ENCODE measurements around the gene INKA2. TPM values are rescaled to one million over a fixed set of nuclear protein-coding genes. Genes with fewer than 3 reads are reported as not detected.

The INKA2 gene
- total and polyA plus RNA-seq, 2 of the 4 experiments (the other 2 are of a cell fraction) = 2.2 to 2.6 TPM

- 0% methylated on average over 26 of the region's 67 CpGs; no CpG with 5 or more reads in 1 of the 2 experiments for WGBS, 2 experiments (ENCODE audit: extremely low coverage in 2 of 2, insufficient read length in 1 of 2)
- H3K27ac ChIP-seq (ENCODE audit: insufficient read depth, low read length) = peak within 1 kb of the TSS; percentile 94
- intact Hi-C loops (cut with micrococcal nuclease) = loop anchor here (1.0 to 5.0 kb wide), 3 partner anchors 40 to 528 kb away; partner anchors contain the start of gene CHI3L2
- peak within 1 kb of the TSS; percentile 51 to 96 for H4K8ac ChIP-seq (ENCODE audit: low read depth in 2 of 2, low read length in 2 of 2)
- peak within 1 kb of the TSS; percentile 85 for H3K4me3 ChIP-seq (ENCODE audit: insufficient read depth, low read depth, low read length)
- no peaks in the 10 kb centered on the region for H3K9me3 ChIP-seq (ENCODE audit: control insufficient read depth, insufficient read depth, low read length)
- H2BK120ac ChIP-seq (ENCODE audit: low read depth, low read length) = peak within 1 kb of the TSS; percentile 92
- H4K20me1 ChIP-seq (ENCODE audit: insufficient read depth, low read length) = no peaks in the 10 kb centered on the region
- no peaks in the 10 kb centered on the region for H3K27me3 ChIP-seq (ENCODE audit: control insufficient read depth, insufficient read depth, low read length)
- H2AFZ ChIP-seq (replicated peaks; ENCODE audit: low read length, poor library complexity) = peak within 1 kb of the TSS; percentile 99
- H3K14ac ChIP-seq (replicated peaks; ENCODE audit: low read depth, low read length) = peak within 1 kb of the TSS; percentile 96
- CTCF ChIA-PET = interaction anchor here (0.6 to 3.5 kb wide), 10 partner anchors 8 to 274 kb away, joined by 3 to 17 read pairs (median 4); no protein-coding TSS in a partner anchor
- in situ Hi-C loops (cut with MboI; ENCODE audit: low sequenced_read_pairs) = no loop called here
- peak within 1 kb of the TSS; percentile 95 for H3K9ac ChIP-seq (ENCODE audit: low read depth, low read length)
- peaks cover 4% of the 10 kb centered on the region; the same call in 1 of the 2 replicates for H3K9me1 ChIP-seq (ENCODE audit: insufficient read depth, low read length)
- H2BK5ac ChIP-seq (ENCODE audit: low read depth, low read length, poor library complexity, severe bottlenecking) = peak within 1 kb of the TSS; percentile 96
- peak within 1 kb of the TSS; percentile 97 for H3K23ac ChIP-seq (ENCODE audit: low read depth, low read length)
- H3K36me3 ChIP-seq (ENCODE audit: control insufficient read depth, insufficient read depth, low read length) = no peaks in the 10 kb centered on the region
- H2BK20ac ChIP-seq (ENCODE audit: low read depth, low read length) = peak within 1 kb of the TSS; percentile 55; the same call in 1 of the 2 replicates
- DNase-seq = peak; percentile 98
- dilution Hi-C loops (cut with HindIII; ENCODE audit: low sequenced_read_pairs, unreplicated experiment) = loop anchor here (25.0 kb wide), 1 partner anchor 293 kb away; the partner anchor contains the start of gene C1orf162
- peak within 1 kb of the TSS; percentile 97 for H3K56ac ChIP-seq (ENCODE audit: extremely low read depth, insufficient read depth, low read length)
- peak within 1 kb of the TSS; percentile 95 for H2AK9ac ChIP-seq (replicated peaks; ENCODE audit: low read depth, low read length, poor library complexity)
- H3K4ac ChIP-seq (ENCODE audit: low read depth, low read length) = peak within 1 kb of the TSS; percentile 97
- POLR2A ChIA-PET (ENCODE audit: unreplicated experiment) = interaction anchor here (1.4 kb wide), 1 partner anchor 18 kb away, joined by 4 read pairs; no protein-coding TSS in a partner anchor
- peak within 1 kb of the TSS; percentile 79; the same call in 1 of the 2 replicates for H2AK5ac ChIP-seq (ENCODE audit: low read depth, low read length)
- peak within 1 kb of the TSS; percentile 89 for H3K18ac ChIP-seq (ENCODE audit: low read depth, low read length)
- H4K91ac ChIP-seq (ENCODE audit: insufficient read depth, low read depth, low read length) = peak within 1 kb of the TSS; percentile 90
- peak within 1 kb of the TSS; percentile 93 for H4K5ac ChIP-seq (ENCODE audit: low read depth, low read length)
- peak; percentile 96 for ATAC-seq (ENCODE audit: low read depth)
- peak within 1 kb of the TSS; percentile 46; the same call in 1 of the 3 replicates for H2BK15ac ChIP-seq (ENCODE audit: low read depth, low read length)
- H3K4me1 ChIP-seq (ENCODE audit: control insufficient read depth, insufficient read depth, low read length) = peaks cover 4% of the 10 kb centered on the region
- peaks cover 9 to 26% of the 10 kb centered on the region in 2 experiments; a peak in 3 of 4 replicates for H3K79me1 ChIP-seq (ENCODE audit: low read depth in 1 of 2, low read length in 2 of 2)
- H3K4me2 ChIP-seq (ENCODE audit: low read depth, low read length) = peak within 1 kb of the TSS; percentile 98
- BruUV-seq (replicated peaks) = no TSS peak
- peak; percentile 97 for TF ChIP-seq CTCF (conservative IDR thresholded peaks at IDR 0.05; ENCODE audit: low read depth, low read length)
- TF ChIP-seq BHLHE40 (IDR thresholded peaks at IDR 0.05; ENCODE audit: low read depth, low read length) = peak; percentile 93
- no peak for TF ChIP-seq RFX5 (IDR thresholded peaks at IDR 0.05; ENCODE audit: low read depth, low read length)
- peak; percentile 72 for TF ChIP-seq SMC3 (IDR thresholded peaks at IDR 0.05; ENCODE audit: low read depth, low read length)
- peak; percentile 99 for TF ChIP-seq MXI1 (IDR thresholded peaks at IDR 0.05; ENCODE audit: borderline replicate concordance, low read depth, low read length)
- TF ChIP-seq NFE2L2 (IDR thresholded peaks at IDR 0.05; ENCODE audit: low read depth, low read length) = no peak
- peak; percentile 30; the same call in 1 of the 2 replicates for TF ChIP-seq USF2 (IDR thresholded peaks at IDR 0.05; ENCODE audit: low read depth, low read length)
- no peak for TF ChIP-seq ELK1 (IDR thresholded peaks at IDR 0.05; ENCODE audit: borderline replicate concordance, low read depth, low read length)
- peak; percentile 87; the same call in 1 of the 2 replicates for TF ChIP-seq POLR2A (IDR thresholded peaks at IDR 0.05; ENCODE audit: low read depth, low read length)
- peak; percentile 99 for TF ChIP-seq MAZ (IDR thresholded peaks at IDR 0.05; ENCODE audit: borderline replicate concordance, low read depth, low read length)
- TF ChIP-seq CHD1 (IDR thresholded peaks at IDR 0.05; ENCODE audit: low read depth, low read length) = no peak
- peak; percentile 87 for TF ChIP-seq CEBPB (IDR thresholded peaks at IDR 0.05; ENCODE audit: low read depth, low read length)
- no peak for TF ChIP-seq MAFK (IDR thresholded peaks at IDR 0.05; ENCODE audit: low read depth, low read length)
Measured at GRCh38 chr1:111755331-111756123, 16.3 kb upstream of the INKA2 start, which contains the start of gene DDX20. Gene DDX20, plus strand, starts transcription at chr1:111755901. Its CDS starts 24 bp downstream, at chr1:111755925.
